ENCODE data around the gene ZYG11B.
"Not testable (repeated sequence)": the region's sequence is repeated elsewhere in the genome, so short reads cannot be mapped to it uniquely, and the experiment has no call there.

Gene ZYG11B

GRCh38 chr1:52726265-52727113 is at the start of gene ZYG11B:
TSS of gene ZYG11B (plus strand) at chr1:52726453. CDS start at chr1:52726654, 201 bp downstream.
- DNase-seq = peak; percentile 93

GRCh38 chr1:52677076-52677806 is 49.0 kb upstream of the ZYG11B start:
- no peak for DNase-seq

DNA sequence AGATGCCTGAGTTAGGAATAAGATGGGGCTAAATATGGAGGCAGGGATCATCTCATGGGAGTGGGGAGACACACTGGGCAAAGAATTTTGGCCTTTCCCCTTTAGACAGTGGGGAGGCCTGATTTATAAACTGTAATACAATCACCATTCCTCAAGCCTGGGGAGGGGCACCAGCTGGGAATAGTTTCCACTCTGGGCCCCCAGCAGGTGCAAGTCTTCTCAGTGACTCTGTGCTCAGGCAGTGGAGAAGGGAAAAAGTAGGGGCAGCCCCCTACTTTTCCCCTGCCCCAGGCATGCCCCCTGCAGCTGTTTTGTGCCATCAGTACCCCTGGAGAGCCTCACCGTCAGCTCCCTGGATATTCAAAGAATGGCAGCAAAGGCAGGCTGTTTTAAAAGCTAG is 47.2 kb upstream of the ZYG11B start:
- no peak for DNase-seq

GRCh38 chr1:52679498-52679897 is 46.8 kb upstream of the ZYG11B start:
- DNase-seq = no peak

DNA sequence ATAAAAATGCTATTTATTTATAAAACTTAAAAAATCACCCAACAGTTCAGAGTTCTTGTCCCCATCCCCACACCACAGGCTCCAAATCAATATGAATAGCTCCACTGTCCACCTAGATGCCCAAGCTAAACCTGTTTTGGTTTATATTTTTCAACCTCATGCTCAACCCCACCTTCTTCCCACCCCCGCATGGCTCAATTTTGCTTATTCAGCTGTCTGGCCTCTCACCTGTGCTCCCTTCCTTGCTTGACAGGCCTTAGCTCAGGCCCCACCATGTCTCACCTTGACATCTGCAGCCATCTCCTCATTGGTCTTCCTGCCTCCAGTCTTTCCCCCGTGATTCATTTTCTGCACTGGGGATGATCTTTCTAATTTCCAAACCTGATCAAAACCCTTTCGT is 45.9 kb upstream of the ZYG11B start:
- no peak for DNase-seq

- DNase-seq = no peak
Observed at GRCh38 chr1:52681136-52681535, 45.1 kb upstream of the ZYG11B start.

DNA sequence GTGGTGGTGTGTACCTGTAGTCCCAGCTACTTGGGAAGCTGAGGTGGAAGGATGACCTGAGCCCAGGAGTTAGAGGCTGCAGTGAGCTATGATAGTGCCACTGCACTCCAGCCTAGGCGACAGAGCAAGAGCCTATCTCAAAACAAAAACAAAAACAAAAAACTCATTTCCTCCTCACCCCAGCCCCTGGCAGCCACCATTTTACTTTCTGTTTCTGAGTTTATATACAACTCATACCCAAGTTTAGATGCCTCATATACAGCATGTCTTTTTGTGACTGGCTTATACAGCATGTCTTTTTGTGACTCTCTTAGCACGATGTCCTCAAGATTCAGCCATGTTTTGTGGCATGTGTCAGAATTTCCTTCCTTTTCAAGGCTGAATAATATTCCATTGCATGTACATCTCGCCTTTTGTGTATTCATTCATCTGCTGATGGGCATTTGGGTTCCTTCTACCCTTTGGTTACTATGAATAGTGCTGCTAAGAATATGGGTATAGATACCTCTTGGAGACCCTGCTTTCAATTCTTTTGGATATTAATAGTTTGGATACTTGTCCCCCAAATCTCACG is 42.8 kb upstream of the ZYG11B start:
- no peak for DNase-seq

DNA sequence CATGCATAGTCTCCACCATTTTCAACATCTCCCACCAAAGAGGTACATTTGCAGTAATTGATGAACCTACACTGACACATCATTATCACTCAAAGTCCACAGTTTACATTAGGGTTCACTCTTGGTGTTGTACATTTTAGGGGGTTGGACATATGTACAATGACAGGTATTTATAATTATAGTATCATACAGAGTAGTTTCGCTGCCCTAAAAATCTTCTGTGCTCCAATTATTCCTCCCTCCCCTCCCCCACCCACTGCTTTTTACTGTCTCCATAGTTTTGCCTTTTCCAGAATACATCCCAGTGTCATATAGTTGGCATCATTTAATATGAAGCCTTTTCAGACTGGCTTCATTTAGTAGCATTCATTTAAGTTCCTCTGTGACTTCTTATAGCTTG is 41.7 kb upstream of the ZYG11B start:
- DNase-seq = no peak

- peak; percentile 74 for DNase-seq
Observed at GRCh38 chr1:52686261-52686751, 39.9 kb upstream of the ZYG11B start.

GRCh38 chr1:52686830-52687229 is 39.4 kb upstream of the ZYG11B start:
- DNase-seq = no peak

DNA sequence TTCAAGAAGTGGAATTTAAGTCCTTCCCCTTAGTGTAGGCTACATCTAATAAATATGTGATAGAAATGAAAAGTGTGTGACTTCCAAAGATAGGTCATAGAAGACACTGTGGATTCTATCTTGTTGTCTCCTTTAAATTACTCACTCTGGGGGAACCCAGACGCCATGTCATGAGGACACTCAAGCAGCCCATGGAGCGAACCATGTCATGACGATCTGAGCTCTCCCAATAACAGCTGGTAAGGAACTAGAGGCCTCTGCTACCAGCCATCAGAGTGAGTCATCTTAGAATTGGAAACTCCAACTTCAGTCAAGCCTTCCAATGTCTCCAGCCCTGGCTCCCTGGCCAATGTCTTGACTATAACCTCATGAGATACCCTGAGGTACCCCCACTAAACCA is 34.4 kb upstream of the ZYG11B start:
- no peak for DNase-seq

- no peak for DNase-seq
Observed at GRCh38 chr1:52692697-52693096, 33.6 kb upstream of the ZYG11B start.

GRCh38 chr1:52693351-52693750 is 32.9 kb upstream of the ZYG11B start:
- not testable (repeated sequence) for DNase-seq

- DNase-seq = no peak
Observed at GRCh38 chr1:52693843-52694242, 32.4 kb upstream of the ZYG11B start.

- DNase-seq = no peak
Observed at GRCh38 chr1:52695627-52696026, 30.6 kb upstream of the ZYG11B start.

- DNase-seq = peak; percentile 69
Observed at GRCh38 chr1:52697795-52698674, 28.2 kb upstream of the ZYG11B start, which contains the start of gene COA7. TSS of gene COA7 (minus strand) at chr1:52698347. CDS start at chr1:52698326, 21 bp downstream.

- peak; percentile 86 for DNase-seq
Observed at GRCh38 chr1:52702886-52703787, 23.1 kb upstream of the ZYG11B start.

DNA sequence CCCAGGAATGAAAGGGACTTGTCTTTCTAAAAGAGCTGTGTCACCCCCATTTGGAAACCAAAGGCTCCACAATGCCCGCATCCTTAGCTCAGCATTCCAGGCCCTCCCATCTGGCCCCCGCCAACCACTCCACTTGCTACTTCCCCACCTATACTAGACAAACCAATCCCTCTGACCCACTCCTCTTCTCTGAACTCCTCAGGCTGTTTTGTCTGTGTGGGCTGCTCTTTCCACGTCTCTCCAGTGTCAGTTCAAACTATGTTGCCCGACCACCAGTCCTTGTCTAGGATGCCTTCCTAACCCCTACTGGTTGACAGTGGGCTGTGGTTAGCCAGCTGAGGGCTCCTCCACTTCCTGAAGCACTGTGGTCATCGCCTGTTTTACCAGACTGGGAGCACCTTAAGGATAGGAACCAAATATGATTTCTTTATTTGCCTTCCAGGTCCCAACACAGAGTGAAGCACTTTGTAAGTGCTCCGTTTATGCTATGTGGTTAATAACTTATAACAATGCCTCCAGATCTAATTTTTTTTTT is 20.1 kb upstream of the ZYG11B start:
- no peak for DNase-seq

- no peak for DNase-seq
Observed at GRCh38 chr1:52706941-52707926, 19.0 kb upstream of the ZYG11B start.
